Inferior parietal cortex (tissue), 1 donor: ENCODE results near the gene L3MBTL1.
"Not testable (repeated sequence)": the region's sequence is repeated elsewhere in the genome, so short reads cannot be mapped to it uniquely, and the experiment has no call there.

Experiments used
- DNase-seq: peaks from one replicate; pipeline ENCODE4 v3.0.0-alpha.2; 2016; ENCODE audit errors: extremely low spot score

Gene L3MBTL1

DNA sequence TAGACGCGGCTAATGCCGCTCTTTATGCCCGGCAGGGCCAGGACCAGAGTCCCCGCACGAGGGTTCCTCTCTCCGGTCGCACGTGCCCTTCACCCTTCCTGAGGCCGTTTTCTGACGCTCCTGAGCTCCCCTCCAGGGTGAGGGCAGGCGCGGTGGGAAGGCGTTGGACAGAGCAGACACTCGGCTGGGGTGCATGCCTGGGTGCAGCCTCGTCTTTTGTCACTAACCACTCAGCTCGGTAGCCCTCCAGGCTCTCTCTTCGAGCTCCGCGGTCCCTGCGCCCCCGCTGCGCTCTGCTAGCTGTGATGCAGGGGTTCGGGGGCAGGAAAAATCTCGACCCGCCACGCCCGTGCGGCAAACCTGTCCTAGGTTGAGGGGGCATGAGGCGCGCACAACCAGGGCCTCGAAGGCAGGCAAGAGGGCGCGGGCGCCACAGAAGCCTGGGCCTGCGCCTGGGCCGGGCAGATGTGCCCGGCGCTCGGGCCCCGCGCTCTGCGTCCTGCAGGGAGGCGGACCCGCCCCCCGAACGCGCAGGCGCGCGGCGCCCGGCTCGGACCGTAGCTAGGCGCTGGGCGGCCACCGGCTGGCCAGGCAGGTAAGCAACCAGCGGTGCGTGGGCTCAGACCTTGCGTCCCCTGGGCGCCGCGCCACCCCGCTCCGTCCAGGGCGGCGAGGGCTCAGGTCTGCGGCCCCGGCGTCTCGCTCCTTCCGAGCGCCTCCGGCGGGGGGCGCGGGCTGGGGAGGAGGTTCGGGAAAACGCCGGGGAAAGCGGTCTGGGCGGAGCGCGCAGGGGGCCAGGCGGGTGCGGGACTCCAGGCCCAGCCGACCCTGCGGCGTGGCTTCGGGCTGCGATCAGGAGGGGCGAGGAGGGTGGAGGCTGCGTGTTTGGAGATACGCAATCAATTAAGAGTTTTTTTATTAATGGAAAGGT lies at the start of gene L3MBTL1:
L3MBTL1 (plus strand) TSS at position 548 of the 931 bp plus-strand sequence. CDS start 5,807 bp downstream, outside the sequence.
- peak; percentile 38 for DNase-seq

DNA sequence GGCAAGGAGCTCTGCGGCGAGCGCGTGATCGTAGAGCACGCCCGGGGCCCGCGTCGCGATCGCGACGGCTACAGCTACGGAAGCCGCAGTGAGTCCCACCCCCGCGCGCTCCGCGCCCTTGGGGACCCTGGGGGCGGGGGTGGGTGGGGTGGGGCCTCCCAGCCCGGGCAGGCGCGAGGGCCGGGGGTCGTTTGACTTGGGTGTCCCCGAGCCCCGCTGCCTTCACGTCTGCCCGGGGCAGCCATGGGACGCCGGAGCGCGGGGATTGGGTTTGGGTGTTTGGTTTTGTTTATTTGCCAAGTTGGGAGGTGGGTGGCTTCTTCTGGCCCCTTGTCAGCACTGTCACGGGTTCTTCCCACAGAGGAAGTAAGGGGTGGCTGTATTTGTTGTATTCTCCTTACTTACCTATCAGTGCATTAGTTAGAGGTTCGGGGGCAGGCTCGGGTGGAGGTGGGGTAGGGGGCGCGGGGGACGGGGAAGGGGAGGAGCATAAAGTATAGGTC lies 49.0 kb upstream of the L3MBTL1 start:
- no peak for DNase-seq

DNA sequence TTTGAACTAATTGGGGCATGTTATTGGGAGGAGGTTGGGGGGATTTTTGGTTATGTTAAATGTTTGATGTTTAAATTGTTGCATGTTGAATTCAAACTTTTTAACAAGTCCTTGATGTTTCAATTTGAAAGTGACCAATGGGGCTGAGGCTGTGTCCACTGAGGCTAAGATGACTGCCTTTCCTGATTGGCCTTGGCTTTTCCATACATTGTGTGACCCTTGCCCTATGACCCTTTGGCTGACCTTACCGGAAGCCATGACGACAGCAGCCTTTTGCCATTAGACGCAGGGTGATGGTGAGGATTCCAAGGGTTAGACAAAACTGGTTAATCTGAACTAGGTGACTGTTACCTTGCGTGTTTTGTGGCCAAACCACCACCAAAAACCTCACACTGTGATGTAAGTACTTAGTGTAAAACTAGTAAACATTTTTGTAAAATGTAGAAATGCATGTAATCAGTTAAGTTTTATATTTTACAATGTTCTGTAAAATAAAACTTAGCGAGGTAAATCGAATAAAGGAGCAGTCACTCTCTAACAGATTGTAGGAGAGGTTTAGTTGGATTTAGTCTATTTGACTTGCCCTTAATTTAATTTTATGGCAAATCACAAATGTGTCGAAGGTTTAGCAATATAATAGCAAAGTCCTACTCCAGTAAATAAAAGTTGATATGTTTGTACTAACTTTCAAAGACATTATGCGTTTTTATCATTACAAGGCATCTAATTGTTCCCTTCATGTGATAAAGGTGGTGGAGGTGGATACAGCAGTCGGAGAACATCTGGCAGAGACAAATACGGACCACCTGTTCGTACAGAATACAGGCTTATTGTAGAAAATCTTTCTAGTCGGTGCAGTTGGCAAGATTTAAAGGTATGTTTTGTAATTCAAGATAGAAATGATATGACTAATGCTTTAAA lies 48.2 kb upstream of the L3MBTL1 start:
- no peak for DNase-seq

DNA sequence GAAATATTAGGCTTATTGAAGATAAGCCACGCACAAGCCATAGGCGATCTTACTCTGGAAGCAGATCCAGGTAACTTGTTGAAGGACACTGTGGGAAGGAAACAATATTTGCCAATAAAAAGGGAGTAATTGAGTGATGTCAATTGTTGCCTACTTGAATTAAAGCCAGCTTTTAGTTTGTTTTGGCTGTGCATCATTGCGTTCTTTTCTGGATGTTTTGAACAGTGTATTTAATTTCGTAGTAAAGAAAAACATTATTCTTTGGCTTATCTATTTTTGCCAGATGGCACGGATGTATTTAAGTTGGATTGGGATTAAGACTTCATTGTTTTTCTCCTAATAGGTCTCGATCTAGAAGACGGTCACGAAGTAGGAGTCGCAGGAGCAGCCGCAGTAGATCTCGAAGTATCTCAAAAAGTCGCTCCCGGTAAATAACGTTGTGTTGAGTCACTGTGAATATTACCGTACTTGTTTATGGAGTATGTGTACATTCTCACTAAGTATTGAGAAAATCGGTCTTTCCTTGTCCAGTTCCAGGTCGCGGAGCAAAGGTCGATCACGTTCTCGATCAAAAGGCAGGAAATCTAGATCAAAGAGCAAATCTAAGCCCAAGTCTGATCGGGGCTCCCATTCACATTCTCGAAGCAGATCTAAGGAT lies 47.2 kb upstream of the L3MBTL1 start:
- DNase-seq: no peak

DNA sequence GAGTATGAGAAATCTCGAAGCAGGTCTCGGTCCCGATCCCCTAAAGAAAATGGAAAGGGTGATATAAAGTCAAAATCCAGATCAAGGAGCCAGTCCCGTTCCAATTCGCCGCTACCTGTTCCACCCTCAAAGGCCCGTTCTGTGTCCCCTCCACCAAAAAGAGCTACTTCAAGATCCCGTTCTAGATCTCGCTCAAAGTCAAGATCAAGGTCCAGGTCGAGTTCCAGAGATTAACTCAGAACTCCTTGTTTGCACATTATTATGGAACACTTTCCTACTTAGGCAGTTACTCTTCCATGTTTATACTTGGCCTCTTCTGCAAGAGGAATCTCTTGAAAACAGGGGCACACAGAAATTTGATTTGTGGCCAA lies 46.7 kb upstream of the L3MBTL1 start:
- DNase-seq: no peak

- no peak for DNase-seq
Measured at GRCh38 chr20:43461894-43462659, 45.4 kb upstream of the L3MBTL1 start.

- no peak for DNase-seq
Measured at GRCh38 chr20:43462660-43463526, 44.6 kb upstream of the L3MBTL1 start.

DNA sequence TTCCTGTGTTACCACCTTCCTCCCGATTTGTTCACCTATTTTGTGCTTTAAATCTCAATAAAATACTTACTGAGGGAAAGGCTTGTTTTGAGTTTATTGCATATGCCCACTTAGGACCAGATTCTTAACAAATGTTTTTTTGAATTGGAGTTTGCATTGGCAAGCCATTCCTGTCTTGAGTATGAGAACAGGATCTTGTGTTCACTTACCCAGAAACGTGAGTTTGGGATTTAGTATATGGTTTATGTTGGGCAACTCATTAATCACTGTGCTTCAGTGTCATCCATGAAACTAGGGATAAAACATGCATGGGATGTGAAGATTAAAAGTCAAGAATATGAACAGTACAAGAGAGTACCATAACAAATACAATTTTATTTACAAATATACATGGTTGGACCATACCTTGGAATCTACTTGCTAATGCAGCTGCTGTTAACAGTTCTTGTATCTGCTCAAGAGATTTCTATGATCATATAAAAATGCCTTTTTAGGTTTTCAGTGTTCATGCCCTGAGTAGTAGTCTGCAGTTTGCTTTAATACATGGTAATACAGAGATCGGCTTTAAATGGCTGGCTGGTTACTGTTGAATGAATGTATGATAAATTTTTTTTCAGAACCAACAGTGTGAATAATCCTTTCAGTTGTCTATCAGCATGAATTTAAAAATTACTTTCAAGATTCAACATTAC lies 43.8 kb upstream of the L3MBTL1 start:
- DNase-seq: no peak

GRCh38 chr20:43464219-43464790 lies 43.2 kb upstream of the L3MBTL1 start:
- DNase-seq: no peak

GRCh38 chr20:43465625-43465943 lies 41.9 kb upstream of the L3MBTL1 start:
- no peak for DNase-seq

- no peak for DNase-seq
Measured at GRCh38 chr20:43467589-43467988, 39.9 kb upstream of the L3MBTL1 start.

DNA sequence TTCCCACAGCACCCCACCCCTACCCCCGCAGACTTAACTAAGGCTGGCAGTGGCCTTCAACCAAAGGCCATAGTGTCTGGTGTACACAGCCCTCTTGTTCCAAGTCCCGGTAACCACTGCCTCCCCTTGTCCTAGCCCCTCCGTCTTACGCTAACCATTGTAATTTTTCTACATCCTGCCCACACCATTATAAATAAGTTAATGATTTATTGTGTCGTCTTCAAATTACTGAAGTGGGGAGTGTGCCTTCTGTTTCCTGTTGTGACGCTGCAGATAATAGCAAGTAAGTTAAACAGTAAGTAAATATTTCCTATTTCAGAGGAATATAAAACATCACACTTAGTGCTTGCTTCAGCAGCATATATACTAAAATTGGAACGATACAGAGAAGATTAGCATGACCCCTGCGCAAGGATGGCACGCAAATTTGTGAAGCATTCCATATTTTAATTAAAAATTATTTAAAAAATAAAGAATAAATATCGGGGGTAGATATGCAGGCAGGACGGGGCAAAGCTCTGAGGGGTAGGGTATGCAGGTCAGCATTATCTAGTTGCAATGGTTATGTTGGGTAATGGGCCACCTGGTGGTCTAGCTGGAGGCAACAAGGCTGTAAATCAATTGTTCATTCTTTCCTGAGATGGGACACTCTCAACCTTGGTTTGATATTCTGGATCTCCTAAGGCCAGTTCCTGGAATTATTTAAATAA lies 34.7 kb upstream of the L3MBTL1 start:
- DNase-seq: no peak

- DNase-seq: no peak
Measured at GRCh38 chr20:43473381-43473704, 34.2 kb upstream of the L3MBTL1 start.

- DNase-seq: no peak
Measured at GRCh38 chr20:43477193-43477592, 30.3 kb upstream of the L3MBTL1 start.

- no peak for DNase-seq
Measured at GRCh38 chr20:43477619-43478018, 29.9 kb upstream of the L3MBTL1 start.

GRCh38 chr20:43490038-43490437 lies 17.5 kb upstream of the L3MBTL1 start:
- DNase-seq: no peak

DNA sequence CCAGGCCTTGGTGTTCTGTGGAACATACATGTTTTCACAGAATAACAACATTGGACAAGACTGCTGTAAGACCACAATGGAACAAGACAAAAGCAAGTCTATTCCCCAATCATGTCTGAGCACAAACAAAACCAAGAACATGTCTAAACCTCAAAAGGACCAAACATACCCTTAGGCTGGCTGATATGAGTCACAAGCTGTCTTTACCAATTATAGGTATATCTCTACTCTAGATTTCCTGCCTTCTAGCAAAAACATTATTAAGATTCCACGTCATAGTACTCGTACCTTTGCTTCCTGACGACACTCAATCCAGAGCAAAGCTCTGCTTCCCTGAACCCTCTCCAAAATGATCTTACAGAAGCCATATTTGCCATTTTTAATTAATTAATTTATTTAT lies 15.4 kb upstream of the L3MBTL1 start:
- DNase-seq: no peak

GRCh38 chr20:43495388-43495787 lies 12.1 kb upstream of the L3MBTL1 start:
- no peak for DNase-seq

GRCh38 chr20:43502021-43502420 lies 5.5 kb upstream of the L3MBTL1 start:
- not testable (repeated sequence) for DNase-seq
